ENCODE measurements around the gene SCP2.

SCP2 gene

DNA sequence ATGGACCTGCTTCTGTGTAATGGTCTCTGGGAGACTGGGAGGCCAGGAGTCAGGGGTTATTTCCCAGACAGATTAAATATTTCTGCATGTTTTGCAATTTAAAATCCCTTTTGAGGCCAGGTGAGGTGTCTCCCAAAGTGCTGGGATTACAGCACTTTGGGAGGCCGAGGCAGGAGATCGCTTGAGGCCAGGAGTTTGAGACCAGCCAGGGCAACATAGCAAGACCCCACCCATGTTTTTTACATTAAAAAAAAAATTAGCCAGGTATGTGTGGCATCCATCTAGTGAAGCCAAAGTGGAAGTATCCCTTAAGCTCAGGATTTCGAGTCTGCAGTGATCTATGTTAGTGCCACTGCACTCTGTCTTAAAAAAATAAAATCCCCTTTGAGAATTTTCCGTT, 39.6 kb upstream of the SCP2 start:
- TF ChIP-seq EZH2phosphoT487 (IDR thresholded peaks at IDR 0.05; ENCODE audit: borderline replicate concordance, low read length), result no peak
- TF ChIP-seq, protein P1, sequence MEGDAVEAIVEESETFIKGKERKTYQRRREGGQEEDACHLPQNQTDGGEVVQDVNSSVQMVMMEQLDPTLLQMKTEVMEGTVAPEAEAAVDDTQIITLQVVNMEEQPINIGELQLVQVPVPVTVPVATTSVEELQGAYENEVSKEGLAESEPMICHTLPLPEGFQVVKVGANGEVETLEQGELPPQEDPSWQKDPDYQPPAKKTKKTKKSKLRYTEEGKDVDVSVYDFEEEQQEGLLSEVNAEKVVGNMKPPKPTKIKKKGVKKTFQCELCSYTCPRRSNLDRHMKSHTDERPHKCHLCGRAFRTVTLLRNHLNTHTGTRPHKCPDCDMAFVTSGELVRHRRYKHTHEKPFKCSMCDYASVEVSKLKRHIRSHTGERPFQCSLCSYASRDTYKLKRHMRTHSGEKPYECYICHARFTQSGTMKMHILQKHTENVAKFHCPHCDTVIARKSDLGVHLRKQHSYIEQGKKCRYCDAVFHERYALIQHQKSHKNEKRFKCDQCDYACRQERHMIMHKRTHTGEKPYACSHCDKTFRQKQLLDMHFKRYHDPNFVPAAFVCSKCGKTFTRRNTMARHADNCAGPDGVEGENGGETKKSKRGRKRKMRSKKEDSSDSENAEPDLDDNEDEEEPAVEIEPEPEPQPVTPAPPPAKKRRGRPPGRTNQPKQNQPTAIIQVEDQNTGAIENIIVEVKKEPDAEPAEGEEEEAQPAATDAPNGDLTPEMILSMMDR (IDR thresholded peaks at IDR 0.05; ENCODE audit: low read depth, low read length, poor library complexity, severe bottlenecking), result no peak
- Histone ChIP-seq H3F3A (ENCODE audit: control insufficient read depth, insufficient read depth) (no peaks in the 10 kb centered on the region), H3K4me2 (ENCODE audit: low read length) (no peak overlapping the region), H3K27me3 (ENCODE audit: control insufficient read depth, low read length) (no peaks in the 10 kb centered on the region), H3K79me2 (ENCODE audit: control insufficient read depth, low read length) (no peaks in the 10 kb centered on the region), H3K9me3 (ENCODE audit: control insufficient read depth, insufficient read depth, low read length) (no peaks in the 10 kb centered on the region), H4K20me1 (ENCODE audit: control insufficient read depth, insufficient read depth, low read depth, low read length) (no peaks in the 10 kb centered on the region), H3K4me1 (ENCODE audit: control insufficient read depth, low read length) (no peaks in the 10 kb centered on the region), H3K4me3 (ENCODE audit: low read length) (no peak overlapping the region), H3K27ac (ENCODE audit: low read depth, low read length) (no peak overlapping the region), H3K9me2 (replicated peaks; ENCODE audit: control insufficient read depth, low read length) (no peaks in the 10 kb centered on the region), H3K36me3 (ENCODE audit: control insufficient read depth, low read length) (no peaks in the 10 kb centered on the region)

DNA sequence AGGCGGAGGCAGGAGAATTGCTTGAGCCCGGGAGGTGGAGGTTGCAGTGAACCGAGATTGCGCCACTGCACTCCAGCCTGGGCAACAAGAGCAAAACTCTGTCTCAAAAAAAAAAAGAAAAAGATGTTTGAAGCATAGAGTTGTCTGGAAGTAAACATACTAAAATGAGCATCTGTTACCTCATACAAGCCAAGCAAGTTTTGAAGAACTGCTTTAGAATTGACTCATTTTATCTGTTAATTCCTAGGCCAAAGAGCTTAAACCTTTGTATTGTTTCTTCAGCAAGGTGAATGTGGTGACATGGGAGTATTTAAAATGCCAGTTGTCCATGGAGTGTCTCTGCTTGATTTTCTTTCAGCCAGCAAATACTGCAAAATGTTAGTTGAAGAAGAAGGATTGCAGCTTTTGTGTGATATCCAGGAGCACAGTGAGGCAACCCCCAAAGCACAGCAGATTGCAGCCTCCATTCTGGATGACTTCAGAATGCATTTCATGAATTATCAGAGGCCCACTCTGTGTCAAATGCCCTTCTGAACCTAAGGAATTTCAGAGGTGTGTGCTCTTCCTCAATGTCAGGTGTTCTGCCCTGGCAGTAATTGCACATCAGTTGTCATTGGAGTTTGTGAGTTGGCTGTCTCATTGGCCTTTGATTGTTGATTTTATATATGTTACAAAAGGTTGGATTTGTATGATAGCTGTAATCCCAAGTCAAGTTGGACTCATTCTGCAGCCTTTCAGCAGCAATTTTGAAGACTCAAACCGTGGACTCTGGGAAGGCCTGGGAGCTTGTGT, 34.5 kb upstream of the SCP2 start:
- H3K79me2 ChIP-seq (ENCODE audit: control insufficient read depth, low read length), result no peaks in the 10 kb centered on the region
- TF ChIP-seq EZH2phosphoT487 (IDR thresholded peaks at IDR 0.05; ENCODE audit: borderline replicate concordance, low read length), result no peak
- TF ChIP-seq, protein P1 (IDR thresholded peaks at IDR 0.05; ENCODE audit: low read depth, low read length, poor library complexity, severe bottlenecking), result no peak

DNA sequence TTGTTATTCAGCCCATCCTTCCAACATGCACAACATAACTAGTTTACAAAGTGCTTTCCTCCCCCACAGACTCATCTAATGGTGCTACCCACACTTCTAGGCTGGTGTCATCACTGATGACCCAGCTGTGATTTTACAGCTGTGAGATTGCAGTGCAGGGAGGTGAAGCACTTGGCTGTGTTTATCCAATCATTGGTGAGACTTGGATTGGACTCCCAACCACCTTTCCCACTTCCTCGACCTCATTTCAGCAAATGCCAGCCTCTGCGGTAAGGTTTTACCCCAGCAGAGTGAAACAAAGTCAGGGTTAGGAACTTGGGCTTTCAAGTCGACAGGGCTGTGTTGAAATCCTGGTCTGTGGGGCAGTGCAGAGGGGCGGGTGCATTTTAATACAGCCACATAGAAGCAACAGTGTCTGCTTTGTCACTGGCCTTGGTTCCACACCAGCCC, 27.6 kb upstream of the SCP2 start:
- Histone ChIP-seq H3K27me3 (ENCODE audit: control insufficient read depth, low read length) (peaks cover 3% of the 10 kb centered on the region; the same call in 1 of the 2 replicates), H3K36me3 (ENCODE audit: control insufficient read depth, low read length) (no peaks in the 10 kb centered on the region), H3K4me2 (ENCODE audit: low read length) (no peak overlapping the region), H3K79me2 (ENCODE audit: control insufficient read depth, low read length) (no peaks in the 10 kb centered on the region), H3K9me3 (ENCODE audit: control insufficient read depth, insufficient read depth, low read length) (no peaks in the 10 kb centered on the region), H3K27ac (ENCODE audit: low read depth, low read length) (no peak overlapping the region), H4K20me1 (ENCODE audit: control insufficient read depth, insufficient read depth, low read depth, low read length) (no peaks in the 10 kb centered on the region), H3K4me3 (ENCODE audit: low read length) (no peak overlapping the region), H3K9me2 (replicated peaks; ENCODE audit: control insufficient read depth, low read length) (no peaks in the 10 kb centered on the region), H3K4me1 (ENCODE audit: control insufficient read depth, low read length) (no peaks in the 10 kb centered on the region), H3F3A (ENCODE audit: control insufficient read depth, insufficient read depth) (no peaks in the 10 kb centered on the region)
- TF ChIP-seq, protein P1 (IDR thresholded peaks at IDR 0.05; ENCODE audit: low read depth, low read length, poor library complexity, severe bottlenecking), result no peak
- no peak for TF ChIP-seq EZH2phosphoT487 (IDR thresholded peaks at IDR 0.05; ENCODE audit: borderline replicate concordance, low read length)

More for the DNA sequence above, 34.5 kb upstream of the SCP2 start:
- H3K4me1 ChIP-seq (ENCODE audit: control insufficient read depth, low read length), result no peaks in the 10 kb centered on the region
- no peak overlapping the region for H3K4me3 ChIP-seq (ENCODE audit: low read length)
- no peaks in the 10 kb centered on the region for H3K9me3 ChIP-seq (ENCODE audit: control insufficient read depth, insufficient read depth, low read length)
- no peak overlapping the region for H3K4me2 ChIP-seq (ENCODE audit: low read length)
- H3K27me3 ChIP-seq (ENCODE audit: control insufficient read depth, low read length), result no peaks in the 10 kb centered on the region
- no peak overlapping the region for H3K27ac ChIP-seq (ENCODE audit: low read depth, low read length)
- H4K20me1 ChIP-seq (ENCODE audit: control insufficient read depth, insufficient read depth, low read depth, low read length), result no peaks in the 10 kb centered on the region
- H3F3A ChIP-seq (ENCODE audit: control insufficient read depth, insufficient read depth), result no peaks in the 10 kb centered on the region
- no peaks in the 10 kb centered on the region for H3K9me2 ChIP-seq (replicated peaks; ENCODE audit: control insufficient read depth, low read length)
- no peaks in the 10 kb centered on the region for H3K36me3 ChIP-seq (ENCODE audit: control insufficient read depth, low read length)

Measured in DOHH2 (cell line).